HG02763 (cell line): ENCODE measurements around the gene PHIP.
A peak's percentile ranks its signal among the peaks of the same experiment; 100 is the strongest.

Experiments used
- ATAC-seq: cut with Tn5 transposase; IDR thresholded peaks from one replicate; pipeline ENCODE4 v1.9.1; 2021; ENCODE audit warnings: mild to moderate bottlenecking, moderate library complexity; ENCODE audit not compliant: unreplicated experiment

The PHIP gene

DNA sequence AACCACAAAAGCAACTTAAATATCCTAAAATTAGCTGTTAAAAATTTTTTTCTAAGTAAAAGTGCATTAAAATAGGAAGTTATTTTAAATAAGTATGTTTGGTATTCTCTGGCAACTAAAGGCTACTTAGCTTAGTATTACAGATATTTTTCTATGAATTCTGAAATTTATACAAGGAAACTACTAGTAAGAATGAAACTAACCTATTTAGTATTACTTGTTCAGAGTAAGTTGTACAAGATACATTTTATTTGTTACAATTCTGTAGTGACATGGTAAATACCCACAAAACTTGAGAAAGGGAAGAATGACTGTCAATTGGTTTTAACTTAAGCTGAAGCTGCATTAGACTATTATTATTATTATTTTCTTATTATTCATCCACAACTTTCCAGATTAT, 6.5 kb downstream of the PHIP start:
- no peak for ATAC-seq

- ATAC-seq = peak; percentile 78
Observed at GRCh38 chr6:79070206-79070825, 7.7 kb downstream of the PHIP start.

DNA sequence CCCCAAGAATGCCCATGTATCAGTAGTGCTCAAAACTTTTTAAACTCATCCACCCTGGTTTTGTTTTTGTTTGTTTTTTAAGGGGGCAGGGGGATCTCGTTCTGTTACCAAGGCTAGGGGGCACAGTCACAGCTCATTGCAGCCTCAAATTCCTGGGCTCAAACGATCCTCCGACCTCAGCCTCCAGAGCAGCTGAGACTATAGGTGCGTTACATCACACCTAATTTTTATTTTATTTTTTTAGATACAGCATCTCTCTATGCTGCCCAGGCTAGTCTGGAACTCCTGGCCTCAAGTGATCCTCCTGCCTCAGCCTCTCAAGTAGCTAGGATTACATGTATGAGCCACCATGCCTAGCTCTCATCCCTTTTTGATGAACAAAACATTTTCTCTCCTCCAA, 11.2 kb downstream of the PHIP start:
- no peak for ATAC-seq

- ATAC-seq = no peak
Observed at GRCh38 chr6:79066330-79066729, 11.7 kb downstream of the PHIP start.

DNA sequence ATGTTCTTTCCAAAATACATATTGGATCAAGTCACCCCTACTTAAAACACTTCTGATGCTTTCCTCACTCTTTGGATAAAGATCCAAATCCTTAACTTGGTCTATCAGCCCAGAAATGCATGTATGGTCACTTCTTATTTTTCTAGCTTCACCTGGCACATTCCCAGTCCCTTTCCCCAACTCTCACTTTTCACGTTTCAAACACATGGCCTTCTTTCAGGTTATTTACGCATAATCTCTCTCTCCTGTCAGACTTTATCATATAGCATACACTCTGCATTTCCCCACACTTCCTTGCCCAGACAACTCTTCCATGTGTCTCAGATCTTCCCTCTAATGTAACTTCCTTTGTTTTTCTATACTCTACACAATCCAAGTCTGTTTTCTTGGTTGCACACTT, 12.8 kb downstream of the PHIP start:
- no peak for ATAC-seq

GRCh38 chr6:79064635-79065034, 13.4 kb downstream of the PHIP start:
- no peak for ATAC-seq

- no peak for ATAC-seq
Observed at GRCh38 chr6:79062708-79063107, 15.3 kb downstream of the PHIP start.

- ATAC-seq = no peak
Observed at GRCh38 chr6:79057746-79058145, 20.3 kb downstream of the PHIP start.

GRCh38 chr6:79056226-79056625, 21.8 kb downstream of the PHIP start:
- ATAC-seq = no peak

GRCh38 chr6:79048611-79049010, 29.4 kb downstream of the PHIP start:
- no peak for ATAC-seq

DNA sequence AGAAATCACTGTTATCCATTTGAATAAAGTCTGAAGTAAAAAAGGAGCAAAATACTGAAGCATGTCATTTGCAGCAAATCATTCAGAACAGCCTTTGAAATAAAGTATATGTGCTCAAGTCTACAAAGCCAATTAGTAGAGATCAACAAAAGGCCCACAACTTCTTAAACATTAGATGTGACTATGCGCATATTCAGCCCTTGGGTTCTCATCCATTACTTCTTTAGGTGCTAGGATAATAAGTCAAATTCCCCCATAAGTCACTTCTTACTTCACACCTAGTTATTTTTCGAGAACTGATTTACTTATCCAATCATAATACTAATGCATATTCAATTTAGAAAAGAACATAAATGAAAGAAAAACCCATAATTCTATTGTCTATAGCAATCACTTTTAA, 31.0 kb downstream of the PHIP start:
- ATAC-seq = no peak

- no peak for ATAC-seq
Observed at GRCh38 chr6:79045966-79046365, 32.1 kb downstream of the PHIP start.

GRCh38 chr6:79042799-79043126, 35.3 kb downstream of the PHIP start:
- ATAC-seq = peak; percentile 28

GRCh38 chr6:79042088-79042798, 35.8 kb downstream of the PHIP start:
- ATAC-seq = peak; percentile 87

DNA sequence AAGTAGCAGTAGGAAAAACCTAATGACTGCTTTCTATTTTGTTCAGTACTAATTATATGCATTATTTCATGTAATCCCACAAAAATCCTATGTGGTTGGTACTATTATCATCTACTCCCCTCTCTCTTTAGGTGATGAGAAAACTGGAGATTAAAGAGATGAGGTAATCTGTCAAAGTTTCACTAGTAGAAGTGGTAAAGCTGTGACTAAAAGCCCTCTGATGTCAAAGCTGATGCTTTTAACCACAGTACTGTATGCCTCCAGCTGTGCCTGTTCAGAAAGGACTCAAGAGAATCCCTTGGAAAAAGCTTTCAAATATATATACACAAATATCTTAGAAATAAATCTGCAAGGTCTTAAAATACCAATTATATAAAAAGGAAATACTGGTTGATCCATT, 38.0 kb downstream of the PHIP start:
- peak; percentile 52 for ATAC-seq

GRCh38 chr6:79038061-79038460, 40.0 kb downstream of the PHIP start:
- ATAC-seq = no peak

DNA sequence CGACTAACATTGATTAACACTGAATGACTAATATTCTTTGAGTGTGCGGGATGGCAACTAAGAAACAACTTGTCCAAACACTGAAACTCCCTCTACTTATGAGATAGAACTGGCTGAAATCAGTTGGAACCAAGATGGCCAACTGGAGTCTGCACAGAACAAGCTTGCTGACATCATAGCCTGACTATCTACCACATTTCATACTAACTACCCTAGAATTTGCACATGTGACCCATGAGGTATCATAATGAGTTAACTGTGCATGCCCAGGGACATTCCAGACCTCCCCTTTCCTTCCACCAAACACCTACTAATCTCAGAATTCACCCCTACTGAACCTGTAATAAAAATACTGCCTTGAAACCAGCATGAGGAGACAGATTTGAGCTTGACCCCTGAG, 43.2 kb downstream of the PHIP start:
- ATAC-seq = peak; percentile 71

GRCh38 chr6:79033279-79033678, 44.8 kb downstream of the PHIP start:
- no peak for ATAC-seq

GRCh38 chr6:79031821-79032590, 46.0 kb downstream of the PHIP start:
- ATAC-seq = no peak

DNA sequence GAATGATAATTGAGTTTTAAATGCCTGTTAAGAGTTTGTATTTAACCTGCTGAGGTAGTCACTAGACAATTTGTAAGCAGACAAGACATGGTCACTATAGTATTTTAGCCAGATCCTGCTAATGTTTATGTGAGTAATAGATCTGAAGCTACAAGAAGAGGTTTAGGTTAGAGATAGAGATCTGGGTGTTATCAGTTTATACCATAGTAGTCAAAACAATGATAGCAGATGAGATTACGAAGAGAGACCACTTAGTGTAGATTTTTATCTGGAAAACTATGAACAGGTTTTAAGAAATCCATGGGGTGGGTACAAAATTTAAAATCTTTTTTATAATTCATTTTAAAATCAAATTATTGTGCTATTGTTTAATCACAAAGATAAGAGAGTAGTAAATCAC, 47.5 kb downstream of the PHIP start:
- ATAC-seq = no peak

GRCh38 chr6:79030023-79030422, 48.0 kb downstream of the PHIP start:
- ATAC-seq = no peak

- no peak for ATAC-seq
Observed at GRCh38 chr6:79028641-79029314, 49.3 kb downstream of the PHIP start.
